Upper lobe of right lung (tissue), 1 donor: ENCODE measurements around the gene PGM2. TPM values are rescaled to one million over a fixed set of nuclear protein-coding genes. Genes with fewer than 3 reads are reported as not detected.

ENCODE experiments used
- ATAC-seq: fragments of 200-7000 bp; cut with Tn5 transposase; one replicate; pipeline ENCODE4 v1.9.1; 2020; ENCODE audit warnings: mild to moderate bottlenecking, moderate library complexity
- DNase-seq: peaks from one replicate; pipeline ENCODE4 v3.0.0-alpha.2; 2020
- H3K27ac ChIP-seq: fragments of 200-600 bp; one replicate; pipeline ENCODE4 v1.8.0; 2022
- H3K27me3 ChIP-seq: fragments of 200-600 bp; one replicate; pipeline ENCODE4 v1.8.0; 2022; ENCODE audit warnings: mild to moderate bottlenecking
- H3K36me3 ChIP-seq: fragments of 200-600 bp; one replicate; pipeline ENCODE4 v1.8.0; 2022
- H3K4me1 ChIP-seq: fragments of 200-600 bp; one replicate; pipeline ENCODE4 v1.8.0; 2022
- H3K4me3 ChIP-seq: fragments of 200-600 bp; one replicate; pipeline ENCODE4 v1.8.0; 2022; ENCODE audit warnings: mild to moderate bottlenecking
- H3K9me3 ChIP-seq: fragments of 200-600 bp; one replicate; pipeline ENCODE4 v1.8.0; 2022
- intact Hi-C: fragments of 100-400 bp; cut with DNase I; formaldehyde crosslinking; loops from one replicate; pipeline ENCODE4 v1.11.0; 2022
- total RNA-seq: library from RNA; stranded (reverse); fragmentation: NEBNext Ultra II Directional; extraction: Animal tissue kit (Norgen Biotek cat#: 25700); gene quantifications from one replicate; pipeline ENCODE4 v1.2.1, GENCODE V29; 2021
- TF ChIP-seq, protein P1 (sequence below): fragments of 200-600 bp; IDR thresholded peaks from one replicate; pipeline ENCODE4 v1.8.0; 2022; ENCODE audit warnings: antibody characterized with exemption
- donor health status: DM: no; HTN: yes; CAD: no; lungs with severe emphysema.

PGM2 gene
- total RNA-seq, 1 donor from 2014 or later = 25.0 TPM

DNA sequence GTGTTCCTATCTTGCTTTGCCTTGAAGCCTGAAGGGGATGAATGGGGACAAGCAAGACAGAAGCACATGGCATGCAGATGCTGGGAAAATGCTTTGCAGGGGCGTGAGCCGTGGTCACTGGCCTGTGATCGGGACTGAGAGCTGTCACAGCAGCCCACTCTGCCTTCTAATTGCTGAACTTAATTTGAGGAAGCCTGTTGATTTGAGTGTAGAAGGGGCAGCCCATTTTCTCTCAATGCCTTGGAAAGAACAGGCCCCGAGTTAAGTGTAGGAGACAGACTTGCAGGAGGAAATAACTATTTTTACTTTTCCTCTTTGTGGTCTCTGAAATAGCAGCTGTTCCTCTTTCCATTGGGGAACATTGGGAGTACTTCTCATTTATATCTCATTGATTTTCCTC lies 38.3 kb downstream of the PGM2 start:
- H3K36me3 ChIP-seq = peaks cover 10% of the 10 kb centered on the region
- H3K9me3 ChIP-seq = no peaks in the 10 kb centered on the region
- no peak for DNase-seq
- TF ChIP-seq, protein P1, sequence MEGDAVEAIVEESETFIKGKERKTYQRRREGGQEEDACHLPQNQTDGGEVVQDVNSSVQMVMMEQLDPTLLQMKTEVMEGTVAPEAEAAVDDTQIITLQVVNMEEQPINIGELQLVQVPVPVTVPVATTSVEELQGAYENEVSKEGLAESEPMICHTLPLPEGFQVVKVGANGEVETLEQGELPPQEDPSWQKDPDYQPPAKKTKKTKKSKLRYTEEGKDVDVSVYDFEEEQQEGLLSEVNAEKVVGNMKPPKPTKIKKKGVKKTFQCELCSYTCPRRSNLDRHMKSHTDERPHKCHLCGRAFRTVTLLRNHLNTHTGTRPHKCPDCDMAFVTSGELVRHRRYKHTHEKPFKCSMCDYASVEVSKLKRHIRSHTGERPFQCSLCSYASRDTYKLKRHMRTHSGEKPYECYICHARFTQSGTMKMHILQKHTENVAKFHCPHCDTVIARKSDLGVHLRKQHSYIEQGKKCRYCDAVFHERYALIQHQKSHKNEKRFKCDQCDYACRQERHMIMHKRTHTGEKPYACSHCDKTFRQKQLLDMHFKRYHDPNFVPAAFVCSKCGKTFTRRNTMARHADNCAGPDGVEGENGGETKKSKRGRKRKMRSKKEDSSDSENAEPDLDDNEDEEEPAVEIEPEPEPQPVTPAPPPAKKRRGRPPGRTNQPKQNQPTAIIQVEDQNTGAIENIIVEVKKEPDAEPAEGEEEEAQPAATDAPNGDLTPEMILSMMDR = no peak
- intact Hi-C loops = no loop called here
- no peak overlapping the region for H3K4me3 ChIP-seq
- ATAC-seq = peak; percentile 87
- H3K4me1 ChIP-seq = no peaks in the 10 kb centered on the region
- no peak overlapping the region for H3K27ac ChIP-seq
- H3K27me3 ChIP-seq = no peaks in the 10 kb centered on the region

DNA sequence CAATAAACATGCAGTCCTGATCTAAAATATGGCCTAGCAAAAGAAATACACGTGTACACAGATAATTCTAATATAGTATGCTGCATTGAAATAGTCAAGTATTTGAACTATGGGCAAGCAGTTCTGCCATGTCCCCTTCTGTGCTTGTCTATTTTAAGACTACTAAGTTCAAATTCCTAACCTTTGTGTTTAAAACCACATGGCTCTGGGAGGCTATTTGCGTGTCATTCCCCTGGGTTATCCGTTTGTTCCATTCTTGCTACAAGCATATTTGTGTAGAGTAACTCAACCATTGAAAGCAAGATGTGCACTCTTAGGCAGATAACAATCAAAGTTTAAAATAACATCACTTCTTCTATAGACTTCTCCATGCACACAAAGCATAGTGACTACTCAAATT lies 39.0 kb downstream of the PGM2 start:
- no peak for ATAC-seq

DNA sequence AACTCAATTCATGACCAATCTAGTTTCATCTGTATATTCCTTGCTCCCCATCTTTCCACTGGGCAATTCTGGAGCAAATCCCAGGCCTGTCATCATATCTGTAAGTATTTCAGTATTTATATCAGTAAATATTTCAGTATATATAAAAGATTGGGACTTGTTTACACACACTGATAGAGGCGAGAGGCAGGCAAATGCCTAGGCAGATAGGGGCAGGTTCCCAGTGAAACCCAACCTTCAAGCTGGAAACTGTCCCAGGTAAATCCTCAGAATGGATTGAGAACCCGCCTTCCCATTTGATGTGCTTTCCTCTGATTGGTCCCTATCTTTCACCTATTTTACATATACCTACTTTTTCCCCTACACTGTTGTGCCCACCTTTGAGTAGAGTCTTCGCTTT lies 40.6 kb downstream of the PGM2 start:
- peaks cover 3% of the 10 kb centered on the region for H3K36me3 ChIP-seq
- DNase-seq (no peak), ATAC-seq (no peak)
- intact Hi-C loops = no loop called here
- no peak overlapping the region for H3K4me3 ChIP-seq
- TF ChIP-seq, protein P1 = no peak
- H3K27me3 ChIP-seq = no peaks in the 10 kb centered on the region
- H3K4me1 ChIP-seq = no peaks in the 10 kb centered on the region
- no peak overlapping the region for H3K27ac ChIP-seq
- no peaks in the 10 kb centered on the region for H3K9me3 ChIP-seq

More for the DNA sequence above, 39.0 kb downstream of the PGM2 start:
- TF ChIP-seq, protein P1 = no peak
- intact Hi-C loops = no loop called here
- Histone ChIP-seq H3K4me3 (no peak overlapping the region), H3K27ac (no peak overlapping the region), H3K4me1 (no peaks in the 10 kb centered on the region), H3K36me3 (peaks cover 10% of the 10 kb centered on the region), H3K9me3 (no peaks in the 10 kb centered on the region), H3K27me3 (no peaks in the 10 kb centered on the region)
- no peak for DNase-seq

DNA sequence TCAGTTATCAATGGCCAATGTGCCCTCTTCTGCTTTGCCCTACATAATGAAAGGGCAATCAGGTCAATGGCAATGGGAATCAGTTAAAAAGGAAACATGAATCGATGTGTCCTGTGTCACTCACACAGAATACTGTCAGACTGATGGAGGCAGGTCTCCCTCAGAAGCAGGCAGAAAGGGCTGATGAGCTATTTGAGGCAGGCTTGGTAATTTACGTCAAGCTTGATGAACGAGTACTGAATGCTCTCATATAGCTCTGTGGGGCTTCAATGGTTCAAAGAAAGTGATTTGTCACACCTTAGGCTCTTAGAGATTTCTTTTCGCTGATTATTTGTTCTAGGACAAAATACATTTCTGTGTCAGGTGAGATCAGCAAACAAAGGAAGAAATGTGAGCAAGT lies 41.8 kb downstream of the PGM2 start:
- ATAC-seq = no peak
- H3K36me3 ChIP-seq = no peaks in the 10 kb centered on the region
- H3K9me3 ChIP-seq = no peaks in the 10 kb centered on the region
- TF ChIP-seq, protein P1 = no peak
- H3K27ac ChIP-seq = no peak overlapping the region
- no peaks in the 10 kb centered on the region for H3K27me3 ChIP-seq
- H3K4me1 ChIP-seq = peaks cover under 1% of the 10 kb centered on the region
- no peak overlapping the region for H3K4me3 ChIP-seq
- intact Hi-C loops = no loop called here
- DNase-seq = no peak

DNA sequence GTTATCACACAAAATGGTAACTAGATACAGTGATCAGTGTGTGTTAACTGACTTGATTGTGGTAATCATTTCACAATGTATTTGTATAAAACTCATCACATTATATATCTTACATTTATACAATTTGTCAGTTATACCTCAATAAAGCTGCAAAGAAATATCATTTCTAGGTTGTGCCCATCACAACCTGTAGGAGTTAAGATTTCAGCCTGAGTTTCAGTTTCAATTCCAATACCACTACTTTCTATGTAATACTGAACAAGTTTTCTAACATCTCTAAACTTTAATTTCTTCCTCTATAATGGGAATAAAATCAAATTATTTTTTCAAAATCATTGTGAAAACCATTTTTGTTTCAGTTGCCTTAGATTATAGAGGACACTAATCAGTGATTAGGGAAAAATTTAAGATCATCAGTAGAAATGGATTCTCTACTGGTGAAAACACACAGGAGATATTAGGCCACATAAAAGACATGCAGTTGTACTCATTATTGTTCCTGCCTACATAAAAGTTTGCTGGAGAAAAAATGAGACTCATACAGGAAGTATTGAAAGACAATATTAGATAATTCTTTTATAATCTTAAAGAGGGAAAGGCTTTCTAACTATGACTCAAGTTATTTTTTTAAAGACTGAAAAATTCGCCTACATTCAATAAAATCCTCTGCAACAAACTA lies 46.0 kb downstream of the PGM2 start:
- no peak overlapping the region for H3K4me3 ChIP-seq
- H3K4me1 ChIP-seq = peaks cover 11% of the 10 kb centered on the region
- H3K9me3 ChIP-seq = no peaks in the 10 kb centered on the region
- no peaks in the 10 kb centered on the region for H3K27me3 ChIP-seq
- no peaks in the 10 kb centered on the region for H3K36me3 ChIP-seq
- TF ChIP-seq, protein P1 = no peak
- ATAC-seq (no peak), DNase-seq (no peak)
- H3K27ac ChIP-seq = no peak overlapping the region
- intact Hi-C loops = no loop called here

DNA sequence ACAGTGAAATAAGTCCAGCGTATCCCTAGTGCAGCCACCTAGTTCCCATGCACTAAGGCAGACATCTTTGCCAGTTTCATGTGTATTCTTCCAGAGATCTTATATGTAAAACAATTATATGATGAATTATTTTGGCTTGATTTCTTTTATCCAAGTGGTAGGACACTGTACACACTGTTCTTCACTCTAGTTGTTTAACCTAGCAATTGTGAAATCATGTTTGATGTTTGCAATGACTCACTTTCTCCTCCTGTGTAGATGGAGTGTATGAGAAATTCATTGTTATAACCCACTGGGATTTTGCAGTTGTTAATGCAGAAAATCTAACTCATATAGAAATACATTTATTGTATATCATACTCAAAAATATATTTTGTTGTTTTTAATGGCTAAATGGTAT lies 46.9 kb downstream of the PGM2 start:
- H3K4me1 ChIP-seq = peaks cover 11% of the 10 kb centered on the region
- H3K36me3 ChIP-seq = no peaks in the 10 kb centered on the region
- DNase-seq = no peak
- intact Hi-C loops = no loop called here
- ATAC-seq = peak; percentile 80
- H3K27me3 ChIP-seq = no peaks in the 10 kb centered on the region
- H3K9me3 ChIP-seq = no peaks in the 10 kb centered on the region
- TF ChIP-seq, protein P1 = no peak
- no peak overlapping the region for H3K27ac ChIP-seq
- H3K4me3 ChIP-seq = no peak overlapping the region
